WI38 (cell line): ENCODE measurements around the gene DHCR24.
A peak's percentile ranks its signal among the peaks of the same experiment; 100 is the strongest.

Experiments used
- H3K4me3 ChIP-seq: 2 replicates; pipeline ENCODE4 v1.5.1; 2011; ENCODE audit warnings: low read depth, mild to moderate bottlenecking, control low read depth, low read length
- TF ChIP-seq, protein P1 (sequence below): IDR thresholded peaks from 2 replicates; pipeline ENCODE4 v1.5.1; 2012; ENCODE audit warnings: low read depth, mild to moderate bottlenecking, control low read depth, low read length

Gene DHCR24

DNA sequence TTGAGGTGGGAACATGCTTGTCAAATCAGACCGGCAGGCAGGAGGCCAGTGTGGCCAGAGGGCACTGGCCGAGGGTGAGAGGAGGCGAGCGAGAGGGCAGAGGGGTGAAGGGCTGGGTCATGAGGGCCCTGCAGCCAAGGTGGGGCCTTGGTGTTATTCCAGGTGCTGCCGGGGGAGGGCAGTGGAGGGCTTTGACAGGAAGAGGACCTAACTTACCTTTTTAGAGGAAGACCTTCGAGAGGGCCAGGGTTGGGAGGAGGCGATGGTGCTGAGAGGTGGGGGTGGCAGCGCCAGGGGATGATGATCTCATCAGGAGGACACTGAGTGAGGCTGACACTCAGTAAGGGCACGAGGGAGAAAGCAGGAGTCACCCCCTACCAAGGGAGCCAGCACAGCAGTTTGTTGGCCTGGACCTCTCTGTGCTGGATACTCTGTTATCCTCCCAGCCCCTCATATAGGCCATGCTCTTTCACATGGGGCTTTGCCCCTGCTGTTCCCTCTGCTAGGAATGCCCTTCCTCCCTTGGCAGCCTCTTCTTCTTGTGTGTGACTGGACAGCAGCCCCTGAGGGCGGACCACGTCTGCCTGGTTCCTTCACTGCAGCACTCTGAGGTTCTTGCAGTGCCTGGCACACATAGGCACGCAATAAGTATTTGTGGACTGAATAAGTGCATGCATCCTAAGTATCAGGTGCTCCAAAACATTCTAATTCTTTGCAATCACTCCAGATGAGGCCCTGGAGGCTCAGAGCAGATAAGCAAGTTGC lies 78.4 kb downstream of the DHCR24 start:
- TF ChIP-seq, protein P1, sequence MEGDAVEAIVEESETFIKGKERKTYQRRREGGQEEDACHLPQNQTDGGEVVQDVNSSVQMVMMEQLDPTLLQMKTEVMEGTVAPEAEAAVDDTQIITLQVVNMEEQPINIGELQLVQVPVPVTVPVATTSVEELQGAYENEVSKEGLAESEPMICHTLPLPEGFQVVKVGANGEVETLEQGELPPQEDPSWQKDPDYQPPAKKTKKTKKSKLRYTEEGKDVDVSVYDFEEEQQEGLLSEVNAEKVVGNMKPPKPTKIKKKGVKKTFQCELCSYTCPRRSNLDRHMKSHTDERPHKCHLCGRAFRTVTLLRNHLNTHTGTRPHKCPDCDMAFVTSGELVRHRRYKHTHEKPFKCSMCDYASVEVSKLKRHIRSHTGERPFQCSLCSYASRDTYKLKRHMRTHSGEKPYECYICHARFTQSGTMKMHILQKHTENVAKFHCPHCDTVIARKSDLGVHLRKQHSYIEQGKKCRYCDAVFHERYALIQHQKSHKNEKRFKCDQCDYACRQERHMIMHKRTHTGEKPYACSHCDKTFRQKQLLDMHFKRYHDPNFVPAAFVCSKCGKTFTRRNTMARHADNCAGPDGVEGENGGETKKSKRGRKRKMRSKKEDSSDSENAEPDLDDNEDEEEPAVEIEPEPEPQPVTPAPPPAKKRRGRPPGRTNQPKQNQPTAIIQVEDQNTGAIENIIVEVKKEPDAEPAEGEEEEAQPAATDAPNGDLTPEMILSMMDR, result peak; percentile 47
- no peak overlapping the region for H3K4me3 ChIP-seq

DNA sequence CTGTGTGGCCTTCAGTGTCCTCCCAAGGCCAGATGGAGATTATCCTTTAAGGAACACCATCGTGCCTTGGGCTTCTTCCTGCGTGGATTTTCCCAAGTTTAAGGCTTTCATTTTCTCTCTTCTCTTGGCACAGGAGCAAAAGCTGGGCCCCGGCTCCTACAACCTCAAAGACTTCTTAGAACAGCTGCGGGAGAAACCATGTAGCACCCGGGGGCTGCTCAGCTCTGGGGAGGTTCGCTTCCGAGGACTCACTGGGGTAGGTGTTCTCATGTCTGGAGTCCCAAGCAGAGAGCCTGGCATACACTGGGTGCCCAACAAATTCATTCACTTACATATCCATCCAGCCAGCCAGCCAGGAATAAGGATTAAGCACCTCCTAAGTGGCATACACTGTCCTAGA lies 79.2 kb downstream of the DHCR24 start:
- H3K4me3 ChIP-seq, result no peak overlapping the region
- TF ChIP-seq, protein P1, result no peak

DNA sequence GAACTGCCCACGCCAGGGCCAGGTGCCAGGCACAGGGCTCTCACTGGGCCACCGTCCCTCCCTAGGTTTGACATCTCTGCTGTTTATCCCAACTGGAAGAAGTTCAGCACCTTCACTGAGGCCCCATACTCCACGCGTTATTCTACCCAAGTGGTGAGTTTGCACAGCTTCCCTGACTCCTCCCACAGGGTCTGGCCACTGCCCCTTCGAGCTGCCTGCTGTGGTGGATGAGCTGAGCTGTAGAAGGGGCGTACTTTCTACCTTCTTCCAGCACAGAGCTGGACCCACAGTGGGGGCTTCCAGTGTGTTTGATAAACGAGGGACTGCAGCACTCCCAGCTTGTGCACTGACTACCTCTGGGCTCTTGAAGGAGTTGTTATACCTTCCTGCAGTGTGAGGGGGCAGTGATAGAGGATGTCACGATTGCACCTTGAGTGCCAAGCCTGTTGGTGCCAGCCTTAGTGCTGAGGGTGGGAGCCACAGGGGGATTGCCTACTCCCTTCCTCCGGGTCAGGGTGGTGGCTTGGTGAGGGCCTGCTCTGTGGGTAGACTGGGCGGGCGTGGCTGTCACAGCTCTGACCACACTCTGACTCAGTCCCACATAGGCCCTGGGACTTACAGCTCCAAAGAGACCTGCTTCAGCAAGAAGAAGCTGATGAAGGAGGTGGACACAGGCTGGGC lies 79.9 kb downstream of the DHCR24 start:
- TF ChIP-seq, protein P1, result no peak
- H3K4me3 ChIP-seq, result no peak overlapping the region

DNA sequence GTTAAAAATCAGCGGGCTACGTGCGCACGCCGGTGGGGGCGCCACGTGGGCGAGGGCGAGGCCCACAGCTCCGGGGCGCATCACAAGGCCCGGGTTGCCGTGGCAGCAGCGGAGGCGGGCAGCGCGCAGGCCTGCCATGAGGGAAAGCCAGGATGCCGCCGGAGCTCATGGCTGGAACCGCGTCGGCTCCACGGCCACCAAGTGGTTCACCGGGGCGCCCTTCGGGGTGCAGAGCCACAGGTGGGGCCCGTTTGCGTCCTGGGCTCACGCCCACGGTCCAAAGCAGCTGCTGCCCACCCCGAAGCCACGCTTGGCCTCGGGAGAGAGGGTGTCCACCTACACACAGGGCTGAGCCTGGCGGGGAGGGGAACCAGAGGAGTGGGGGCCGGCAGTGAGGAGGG lies 81.0 kb downstream of the DHCR24 start:
- TF ChIP-seq, protein P1, result no peak
- H3K4me3 ChIP-seq, result no peak overlapping the region

DNA sequence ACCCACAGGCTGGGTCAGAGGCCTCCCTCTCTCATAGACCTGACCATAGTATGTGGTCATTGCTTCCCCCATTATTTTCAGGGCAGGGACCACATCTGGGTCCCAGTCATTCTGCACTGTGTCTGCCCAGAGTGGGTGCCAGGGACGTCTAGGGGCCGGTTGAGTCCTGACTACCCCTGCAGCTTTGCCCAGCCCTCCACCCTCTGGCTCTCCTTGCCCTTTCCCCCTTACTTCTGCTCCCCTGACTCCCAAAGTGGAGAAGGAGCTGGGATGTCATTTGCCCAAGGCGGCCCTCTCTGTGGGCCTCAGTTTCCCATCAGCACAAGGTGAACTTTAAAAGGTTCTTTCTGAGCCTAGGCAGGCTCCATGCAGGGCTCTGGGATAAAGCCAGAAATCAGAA lies 81.5 kb downstream of the DHCR24 start:
- H3K4me3 ChIP-seq, result no peak overlapping the region
- TF ChIP-seq, protein P1, result no peak

DNA sequence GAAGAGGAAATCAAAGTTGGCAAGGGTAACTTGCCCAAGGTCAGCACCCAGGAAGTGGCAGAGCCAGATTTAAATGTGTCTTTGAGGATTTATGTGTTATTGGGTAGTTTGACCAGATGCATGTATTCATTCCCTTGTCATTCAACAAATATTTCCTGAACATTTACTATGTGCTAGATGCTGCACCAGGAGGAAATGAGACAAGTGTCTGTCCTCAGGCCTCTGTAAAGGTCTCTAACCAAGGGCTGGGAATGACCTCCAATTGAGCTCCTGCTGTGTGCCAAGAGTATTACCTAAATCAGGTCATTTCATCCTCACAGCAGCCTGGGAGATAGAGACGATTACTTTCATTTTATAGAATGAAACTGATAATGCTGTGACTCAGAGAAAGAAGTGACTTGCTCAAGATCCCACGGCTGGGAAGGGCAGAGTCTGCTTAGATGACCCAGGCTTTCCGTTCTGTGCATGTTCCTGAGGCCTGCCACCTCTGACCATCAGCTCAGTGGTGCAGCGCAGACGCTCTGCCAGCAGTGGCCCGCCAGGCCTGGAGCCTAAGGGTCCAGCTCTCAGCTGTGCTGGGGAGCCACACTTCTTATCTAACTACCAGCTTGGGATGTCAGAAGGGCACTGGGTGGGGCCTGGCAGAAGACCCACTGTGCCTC lies 82.4 kb downstream of the DHCR24 start:
- TF ChIP-seq, protein P1, result no peak
- H3K4me3 ChIP-seq, result no peak overlapping the region

DNA sequence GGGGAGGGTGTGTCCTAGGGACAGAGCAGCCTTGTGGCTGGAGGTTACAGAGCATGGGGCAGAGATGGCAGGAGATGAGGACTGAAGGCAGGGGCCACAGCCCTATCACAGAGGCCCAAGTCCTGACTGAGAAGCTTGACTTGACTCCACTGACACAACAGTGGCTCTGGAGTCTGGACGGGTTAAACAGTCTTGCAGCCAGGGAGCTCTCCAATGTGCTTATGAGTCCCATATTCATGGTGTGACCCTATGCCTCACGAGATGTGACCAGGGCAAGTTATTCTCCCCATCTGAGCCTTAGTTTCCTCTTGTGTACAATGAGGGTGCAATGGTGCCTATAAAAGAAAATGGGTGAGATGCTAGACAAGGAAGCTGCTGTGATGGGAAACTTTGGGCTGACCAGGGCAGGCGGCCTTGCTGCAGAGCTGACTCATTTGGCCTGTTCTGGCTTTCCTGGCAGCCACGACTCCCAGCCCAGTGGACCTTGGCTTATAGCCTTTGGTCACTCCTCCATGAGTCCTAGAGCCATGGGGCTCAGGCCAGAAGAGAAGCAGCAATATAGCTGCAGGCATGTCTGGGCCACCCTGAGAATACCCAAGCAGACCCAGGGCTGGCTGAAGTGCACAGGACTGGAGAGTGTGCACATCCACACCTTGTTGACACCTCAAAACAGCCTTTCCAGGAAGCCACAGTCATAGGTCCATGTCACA lies 83.1 kb downstream of the DHCR24 start:
- TF ChIP-seq, protein P1, result no peak
- no peak overlapping the region for H3K4me3 ChIP-seq
